ENCODE data around the gene UBL4A.

UBL4A gene

DNA sequence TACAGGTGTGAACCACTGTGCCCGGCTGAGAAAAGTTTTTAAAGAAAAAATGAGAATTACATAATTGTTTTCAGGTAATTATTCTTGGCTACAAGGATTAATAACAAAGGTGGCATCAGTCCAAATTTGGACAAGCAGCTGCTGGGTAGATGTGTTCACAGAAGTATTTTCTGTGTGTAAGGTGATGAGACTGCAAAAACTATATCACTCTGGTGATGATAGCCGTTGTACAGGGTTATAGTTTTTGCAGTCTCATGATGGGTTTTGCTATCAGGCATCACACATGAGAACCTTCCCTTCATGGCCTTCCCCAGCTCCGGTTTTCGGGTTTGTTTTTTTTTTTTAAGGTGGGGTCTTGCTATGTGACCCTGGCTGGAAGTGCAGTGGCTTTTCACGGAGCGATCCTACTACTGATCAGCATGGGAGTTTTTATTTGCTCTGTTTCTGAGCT lies 9.1 kb upstream of the UBL4A start:
- DNase-seq (ENCODE audit: low read depth), result no peak
- TF ChIP-seq, protein P1, sequence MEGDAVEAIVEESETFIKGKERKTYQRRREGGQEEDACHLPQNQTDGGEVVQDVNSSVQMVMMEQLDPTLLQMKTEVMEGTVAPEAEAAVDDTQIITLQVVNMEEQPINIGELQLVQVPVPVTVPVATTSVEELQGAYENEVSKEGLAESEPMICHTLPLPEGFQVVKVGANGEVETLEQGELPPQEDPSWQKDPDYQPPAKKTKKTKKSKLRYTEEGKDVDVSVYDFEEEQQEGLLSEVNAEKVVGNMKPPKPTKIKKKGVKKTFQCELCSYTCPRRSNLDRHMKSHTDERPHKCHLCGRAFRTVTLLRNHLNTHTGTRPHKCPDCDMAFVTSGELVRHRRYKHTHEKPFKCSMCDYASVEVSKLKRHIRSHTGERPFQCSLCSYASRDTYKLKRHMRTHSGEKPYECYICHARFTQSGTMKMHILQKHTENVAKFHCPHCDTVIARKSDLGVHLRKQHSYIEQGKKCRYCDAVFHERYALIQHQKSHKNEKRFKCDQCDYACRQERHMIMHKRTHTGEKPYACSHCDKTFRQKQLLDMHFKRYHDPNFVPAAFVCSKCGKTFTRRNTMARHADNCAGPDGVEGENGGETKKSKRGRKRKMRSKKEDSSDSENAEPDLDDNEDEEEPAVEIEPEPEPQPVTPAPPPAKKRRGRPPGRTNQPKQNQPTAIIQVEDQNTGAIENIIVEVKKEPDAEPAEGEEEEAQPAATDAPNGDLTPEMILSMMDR (conservative IDR thresholded peaks at IDR 0.05; ENCODE audit: low read depth, low read length), result no peak
- no peak overlapping the region for H3K4me3 ChIP-seq (ENCODE audit: low read depth, low read length)

DNA sequence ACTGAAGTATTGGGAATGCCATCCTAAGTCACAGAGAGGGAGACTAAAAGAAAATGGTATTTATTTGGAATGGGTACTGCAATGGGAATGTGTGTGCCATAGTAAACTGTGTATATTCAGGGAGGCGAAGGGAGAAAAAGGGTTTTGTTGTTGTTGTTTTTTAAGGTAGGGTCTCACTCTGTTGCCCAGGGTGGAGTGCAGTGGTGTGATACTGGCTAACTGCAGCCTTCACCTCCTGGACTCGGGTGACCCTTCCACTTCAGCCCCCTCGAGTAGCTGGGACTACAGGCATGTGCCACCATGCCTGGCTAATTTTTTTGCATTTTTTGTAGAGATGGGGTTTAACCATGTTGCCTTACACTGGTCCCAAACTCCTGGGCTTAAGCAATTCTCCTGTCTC lies 8.3 kb upstream of the UBL4A start:
- no peak for DNase-seq (ENCODE audit: low read depth)

DNA sequence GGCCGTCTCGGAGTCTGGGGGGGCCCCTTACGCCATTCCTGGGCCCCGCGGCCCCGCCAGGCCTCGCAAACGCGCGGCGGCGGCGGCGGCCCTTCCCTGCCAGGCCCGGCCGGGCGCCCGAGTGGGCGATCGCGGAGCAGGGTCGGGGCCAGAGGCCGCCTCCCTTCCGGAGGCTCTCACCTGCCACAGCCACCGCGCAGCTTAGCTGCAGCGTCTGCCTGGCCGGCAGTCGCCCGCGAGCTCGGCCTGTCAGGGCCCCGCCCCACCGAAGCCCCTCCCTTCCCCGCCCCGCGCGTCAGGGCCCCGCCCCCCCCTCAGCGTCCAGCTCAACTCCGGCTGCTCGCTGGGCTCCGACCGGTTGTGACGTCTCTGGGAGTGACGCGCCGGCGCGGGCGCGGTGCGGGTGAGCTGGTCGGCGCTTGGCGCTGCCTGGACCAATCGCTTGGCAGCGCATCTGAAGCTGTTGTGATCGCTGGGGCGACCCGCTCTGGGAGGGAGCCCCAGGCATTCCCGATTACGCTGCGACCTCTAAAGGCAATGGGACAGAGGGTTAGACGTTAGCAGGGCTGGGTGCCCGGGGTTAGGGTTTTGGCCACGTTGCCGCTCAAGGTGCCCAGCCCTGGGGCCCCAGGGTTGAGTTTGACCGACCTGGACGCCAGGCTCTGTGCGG lies 4.1 kb upstream of the UBL4A start, which contains the start of gene SLC10A3:
Gene SLC10A3 (minus strand): TSS at position 216 of the 670 bp plus-strand sequence. CDS start 1,689 bp downstream, outside the sequence.
- TF ChIP-seq, protein P1 (conservative IDR thresholded peaks at IDR 0.05; ENCODE audit: low read depth, low read length), result no peak
- peak within 1 kb of the TSS; percentile 68 for H3K4me3 ChIP-seq (ENCODE audit: low read depth, low read length)
- DNase-seq (ENCODE audit: low read depth), result peak; percentile 94

More for the DNA sequence above, 8.3 kb upstream of the UBL4A start:
- H3K4me3 ChIP-seq (ENCODE audit: low read depth, low read length), result no peak overlapping the region
- TF ChIP-seq, protein P1 (conservative IDR thresholded peaks at IDR 0.05; ENCODE audit: low read depth, low read length), result no peak

DNA sequence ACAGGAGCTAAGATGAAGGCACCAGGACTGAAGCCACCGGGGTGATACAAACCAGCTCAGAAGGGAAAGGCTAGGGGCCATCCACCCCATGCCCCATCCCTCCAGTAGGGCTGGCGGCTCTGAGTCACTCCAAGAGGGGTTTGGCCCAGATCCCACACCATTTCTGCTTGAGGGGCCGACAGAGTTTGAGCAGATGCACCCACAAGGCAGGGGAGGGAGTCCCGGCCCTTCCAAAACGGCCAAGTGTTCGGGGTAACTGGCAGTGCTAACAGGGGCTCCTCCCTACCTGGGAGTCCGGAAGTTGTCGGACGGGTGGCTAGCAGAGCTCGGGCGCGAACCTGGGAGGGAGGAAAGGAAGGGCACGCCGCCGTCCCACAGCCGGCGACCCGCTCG lies 3.6 kb upstream of the UBL4A start:
- DNase-seq (ENCODE audit: low read depth), result peak; percentile 38
- TF ChIP-seq, protein P1 (conservative IDR thresholded peaks at IDR 0.05; ENCODE audit: low read depth, low read length), result no peak
- H3K4me3 ChIP-seq (ENCODE audit: low read depth, low read length), result peak overlapping the region; percentile 61

DNA sequence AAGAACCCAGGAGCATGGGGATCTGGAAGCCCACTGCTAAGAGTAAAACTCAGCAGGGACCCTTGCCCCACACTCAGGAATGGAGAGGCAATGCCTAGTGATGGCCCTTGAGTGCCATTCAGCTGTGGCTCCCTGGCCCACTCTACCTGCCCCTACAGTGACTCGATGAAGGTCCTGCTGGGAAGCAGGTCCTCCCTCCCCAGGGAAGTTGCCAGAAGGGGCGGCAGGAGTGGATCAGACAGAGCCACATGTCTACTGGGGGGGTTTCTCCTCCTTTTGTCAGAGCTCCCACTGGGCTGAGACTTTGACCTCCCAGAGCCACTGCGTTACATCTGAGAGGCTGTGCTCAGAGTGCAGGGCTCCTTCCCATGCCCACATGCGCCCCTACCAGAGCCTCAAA lies 2.8 kb upstream of the UBL4A start:
- TF ChIP-seq, protein P1 (conservative IDR thresholded peaks at IDR 0.05; ENCODE audit: low read depth, low read length), result no peak
- no peak for DNase-seq (ENCODE audit: low read depth)
- no peak overlapping the region for H3K4me3 ChIP-seq (ENCODE audit: low read depth, low read length)

DNA sequence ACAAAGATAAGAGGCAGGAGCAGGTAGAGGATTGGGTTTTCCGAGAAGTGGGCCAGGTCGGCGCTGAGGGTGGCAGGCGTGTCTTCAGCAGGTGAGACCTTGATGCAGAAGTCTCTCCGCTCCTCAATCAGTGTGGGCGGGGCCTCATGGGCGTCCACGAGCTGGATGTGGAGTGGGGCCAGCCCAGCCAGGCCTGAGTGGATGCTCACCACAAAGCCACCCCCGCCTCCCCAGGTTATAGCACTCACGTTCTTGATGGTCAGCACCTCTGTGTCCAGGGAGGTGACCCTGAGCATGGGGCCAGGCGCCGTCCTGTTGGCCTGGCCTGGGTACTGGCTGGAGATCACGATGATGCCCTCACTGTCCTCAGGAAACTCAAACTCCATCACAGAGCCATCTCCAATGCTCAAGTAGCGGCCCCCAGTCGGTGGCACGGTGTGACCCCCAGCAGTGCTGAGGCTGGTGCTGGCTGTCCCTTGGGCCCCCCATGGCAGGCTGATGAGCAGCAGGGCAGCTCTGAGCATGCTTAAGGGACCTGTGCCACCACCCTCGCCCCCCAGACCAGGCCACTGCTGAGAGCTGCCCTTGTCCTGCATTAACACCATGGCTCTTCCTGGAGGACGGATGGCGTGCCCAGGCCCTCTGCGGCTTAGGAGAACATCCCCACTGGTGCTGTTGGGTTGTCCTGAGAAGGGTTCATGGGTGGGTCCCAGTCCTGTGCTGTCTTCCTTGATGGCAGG lies 2.1 kb upstream of the UBL4A start:
- H3K4me3 ChIP-seq (ENCODE audit: low read depth, low read length), result no peak overlapping the region
- DNase-seq (ENCODE audit: low read depth), result no peak
- TF ChIP-seq, protein P1 (conservative IDR thresholded peaks at IDR 0.05; ENCODE audit: low read depth, low read length), result no peak
